Suprapubic skin (tissue), 4 donors: Measurements from ENCODE around the gene NAGA. TPM values are rescaled to one million over a fixed set of nuclear protein-coding genes. Genes with fewer than 3 reads are reported as not detected.
"Not testable (repeated sequence)": the region's sequence is repeated elsewhere in the genome, so short reads cannot be mapped to it uniquely, and the experiment has no call there.

Experiments used
- DNase-seq, 2 donors: peaks; one replicate each; pipeline ENCODE4 v3.0.0-alpha.2; 2019; ENCODE audit warnings: low spot score in 2 of 2
- H3K27ac ChIP-seq: fragments of 200-600 bp; sonication (generic); one replicate; pipeline ENCODE4 v1.5.1; 2019
- H3K27me3 ChIP-seq: fragments of 200-600 bp; sonication (generic); one replicate; pipeline ENCODE4 v1.5.1; 2019
- H3K36me3 ChIP-seq: fragments of 200-600 bp; sonication (generic); one replicate; pipeline ENCODE4 v1.5.1; 2019
- H3K4me1 ChIP-seq: fragments of 200-600 bp; sonication (generic); one replicate; pipeline ENCODE4 v1.5.1; 2019
- H3K4me3 ChIP-seq: fragments of 200-600 bp; sonication (generic); one replicate; pipeline ENCODE4 v1.5.1; 2019; ENCODE audit warnings: mild to moderate bottlenecking
- H3K9me3 ChIP-seq: fragments of 200-600 bp; sonication (generic); one replicate; pipeline ENCODE4 v1.5.1; 2019
- EP300 ChIP-seq: sonication (generic); formaldehyde crosslinking; IDR thresholded peaks from one replicate; pipeline ENCODE4 v1.6.1; 2017; ENCODE audit warnings: antibody characterized with exemption
- POLR2A ChIP-seq, 2 donors: fragments of 450-650 bp; IDR thresholded peaks; one replicate each; pipeline ENCODE4 v1.6.1; 2017; ENCODE audit warnings: antibody characterized with exemption in 2 of 2, mild to moderate bottlenecking in 2 of 2, moderate library complexity in 2 of 2
- POLR2AphosphoS5 ChIP-seq, 3 donors: sonication (generic); formaldehyde crosslinking; IDR thresholded peaks; one replicate each; pipeline ENCODE4 v1.6.1; 2017; ENCODE audit warnings: antibody characterized with exemption in 3 of 3
- WGBS: methylation state at CpG from one replicate; pipeline ENCODE4 v1.1.5; 2018; 5-methylcytosine and 5-hydroxymethylcytosine counted together
- total RNA-seq, 4 donors: library from RNA; depleted of rRNA; stranded (reverse); fragments of >200 nt; gene quantifications; one replicate each; pipeline ENCODE4 v1.1.0, GENCODE V29; 2016
- TF ChIP-seq, protein P1 (sequence below), 2 donors: fragments of 200-600 bp in 1 of 2; fragments of 450-650 bp in 1 of 2; sonication (generic) in 1 of 2; IDR thresholded peaks; one replicate each; pipeline ENCODE4 v1.5.1; 2016 to 2019; ENCODE audit warnings: antibody characterized with exemption in 2 of 2, mild to moderate bottlenecking in 1 of 2, moderate library complexity in 1 of 2

The NAGA gene
- total RNA-seq: 10 to 100 TPM; 20.9 to 25.9 (median 22.2) TPM

DNA sequence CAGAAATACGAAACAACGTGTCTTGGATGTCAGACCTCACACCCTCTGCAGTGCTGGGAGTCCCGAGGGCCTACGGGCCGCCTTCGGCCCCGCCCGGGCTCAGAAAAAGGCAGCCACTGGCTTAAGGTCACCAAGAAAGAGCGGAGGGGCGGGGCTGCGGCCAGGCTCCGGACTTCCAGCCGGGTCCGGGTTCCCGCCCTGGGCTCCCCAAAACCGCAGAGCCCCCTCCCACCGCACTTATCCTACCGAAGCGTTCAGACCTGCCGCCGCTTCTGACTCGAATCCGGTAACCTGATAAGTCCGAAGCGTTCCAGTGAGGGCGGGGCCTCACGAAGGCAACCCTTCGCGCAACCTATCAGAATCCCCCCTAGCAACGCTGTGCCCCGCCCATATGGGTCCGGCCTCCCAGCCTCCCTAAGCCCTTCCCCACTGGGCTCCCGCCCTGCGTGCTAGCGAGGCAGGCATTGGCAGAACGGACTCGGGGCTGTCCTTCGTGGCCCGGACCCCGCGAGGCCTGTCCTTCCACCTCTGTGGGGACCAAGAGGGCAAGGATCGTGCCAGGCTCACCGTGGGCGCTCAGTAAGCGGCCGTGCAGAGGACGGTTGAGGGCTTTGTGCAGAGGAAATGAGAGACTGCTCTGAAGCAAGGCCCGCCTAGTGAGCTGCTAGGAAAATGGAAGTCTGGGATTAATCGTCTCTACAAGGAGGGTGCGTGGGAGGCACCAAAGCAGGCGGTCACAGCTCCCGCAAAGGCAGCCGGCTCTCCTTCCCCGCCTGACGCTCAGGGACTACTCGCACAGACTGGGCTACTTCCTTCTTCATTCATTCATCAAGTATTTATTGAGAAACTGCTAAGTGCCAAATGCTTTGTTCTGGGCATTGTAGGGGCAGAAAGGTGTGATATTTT lies at the start of gene NAGA:
NAGA (minus strand) TSS at position 296 of the 906 bp plus-strand sequence. CDS start 515 bp downstream, outside the sequence.
- Histone ChIP-seq H3K9me3 (no peaks in the 10 kb centered on the region), H3K27me3 (no peaks in the 10 kb centered on the region), H3K4me3 (peak within 1 kb of the TSS; percentile 68), H3K27ac (peak within 1 kb of the TSS; percentile 84), H3K4me1 (peaks cover 42% of the 10 kb centered on the region), H3K36me3 (peaks cover 27% of the 10 kb centered on the region)
- TF ChIP-seq EP300: no peak
- peak in 2 of 3 donors; percentile 26 to 84 for TF ChIP-seq POLR2AphosphoS5 (IDR thresholded peaks at IDR 0.05)
- TF ChIP-seq POLR2A (IDR thresholded peaks at IDR 0.05): peak in 1 of 2 donors; percentile 45
- WGBS: 1% methylated on average over 38 of the region's 56 CpGs
- peak; percentile 98 to 99 for DNase-seq

DNA sequence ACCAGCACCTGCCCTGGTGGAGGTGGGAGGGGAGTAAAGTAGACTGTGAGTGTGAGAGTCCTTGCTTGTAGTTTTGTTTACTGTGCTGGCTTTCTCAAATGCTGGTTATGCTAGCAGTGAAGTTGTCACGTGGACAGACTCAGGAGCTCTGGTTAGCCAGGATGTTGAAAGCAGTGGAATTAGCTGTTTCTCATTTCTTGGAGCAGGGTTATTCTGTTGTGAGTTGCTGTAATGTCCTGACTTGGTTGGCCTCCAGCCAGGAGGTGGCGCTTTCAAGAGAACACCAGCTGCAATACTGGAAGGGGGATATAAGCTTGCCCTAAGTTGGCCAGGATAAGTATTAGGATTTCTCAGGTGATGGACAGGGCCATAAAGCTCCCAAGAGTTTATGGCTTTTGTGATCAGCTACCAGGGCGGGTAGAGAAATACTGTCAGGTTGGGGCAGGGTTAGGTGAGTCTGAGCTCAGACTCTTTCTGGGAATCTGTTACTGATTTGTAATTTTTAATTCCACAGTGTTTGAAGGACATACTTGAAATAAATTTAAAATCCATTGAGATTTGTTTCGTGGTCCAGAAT lies 46.3 kb upstream of the NAGA start:
- WGBS: 94% methylated on average over 4 of the region's 4 CpGs
- H3K36me3 ChIP-seq: no peaks in the 10 kb centered on the region
- no peaks in the 10 kb centered on the region for H3K4me1 ChIP-seq
- DNase-seq: no peak
- no peaks in the 10 kb centered on the region for H3K27me3 ChIP-seq
- no peaks in the 10 kb centered on the region for H3K9me3 ChIP-seq
- H3K27ac ChIP-seq: no peak overlapping the region
- H3K4me3 ChIP-seq: no peak overlapping the region
- TF ChIP-seq POLR2A (IDR thresholded peaks at IDR 0.05) (no peak), POLR2AphosphoS5 (IDR thresholded peaks at IDR 0.05) (no peak), EP300 (no peak)
- TF ChIP-seq, protein P1, sequence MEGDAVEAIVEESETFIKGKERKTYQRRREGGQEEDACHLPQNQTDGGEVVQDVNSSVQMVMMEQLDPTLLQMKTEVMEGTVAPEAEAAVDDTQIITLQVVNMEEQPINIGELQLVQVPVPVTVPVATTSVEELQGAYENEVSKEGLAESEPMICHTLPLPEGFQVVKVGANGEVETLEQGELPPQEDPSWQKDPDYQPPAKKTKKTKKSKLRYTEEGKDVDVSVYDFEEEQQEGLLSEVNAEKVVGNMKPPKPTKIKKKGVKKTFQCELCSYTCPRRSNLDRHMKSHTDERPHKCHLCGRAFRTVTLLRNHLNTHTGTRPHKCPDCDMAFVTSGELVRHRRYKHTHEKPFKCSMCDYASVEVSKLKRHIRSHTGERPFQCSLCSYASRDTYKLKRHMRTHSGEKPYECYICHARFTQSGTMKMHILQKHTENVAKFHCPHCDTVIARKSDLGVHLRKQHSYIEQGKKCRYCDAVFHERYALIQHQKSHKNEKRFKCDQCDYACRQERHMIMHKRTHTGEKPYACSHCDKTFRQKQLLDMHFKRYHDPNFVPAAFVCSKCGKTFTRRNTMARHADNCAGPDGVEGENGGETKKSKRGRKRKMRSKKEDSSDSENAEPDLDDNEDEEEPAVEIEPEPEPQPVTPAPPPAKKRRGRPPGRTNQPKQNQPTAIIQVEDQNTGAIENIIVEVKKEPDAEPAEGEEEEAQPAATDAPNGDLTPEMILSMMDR (IDR thresholded peaks at IDR 0.05): no peak

DNA sequence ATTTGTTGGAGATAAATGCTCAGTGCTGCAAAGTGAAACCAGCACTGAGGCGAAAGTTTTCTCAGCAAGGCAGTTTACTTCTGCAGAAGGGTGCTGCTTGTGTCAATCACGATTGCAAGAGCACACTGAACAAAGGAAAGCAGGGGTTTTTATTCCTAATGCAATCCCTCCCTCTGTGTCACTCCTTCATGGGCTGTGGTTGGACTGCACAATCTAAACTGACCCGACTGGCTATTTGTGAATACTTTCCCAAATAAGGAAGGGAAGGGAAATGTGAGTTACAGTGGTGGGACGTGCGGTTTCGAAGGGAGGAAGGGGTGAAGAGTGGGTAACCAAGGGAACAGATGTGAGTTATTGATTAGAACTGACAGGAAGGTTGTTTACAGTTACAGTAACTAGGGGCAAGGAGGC lies 44.8 kb upstream of the NAGA start:
- WGBS: 83% methylated on average over 6 of the region's 6 CpGs
- not testable (repeated sequence) for H3K4me1 ChIP-seq, DNase-seq, H3K27me3 ChIP-seq, H3K27ac ChIP-seq, H3K4me3 ChIP-seq, H3K36me3 ChIP-seq, H3K9me3 ChIP-seq

DNA sequence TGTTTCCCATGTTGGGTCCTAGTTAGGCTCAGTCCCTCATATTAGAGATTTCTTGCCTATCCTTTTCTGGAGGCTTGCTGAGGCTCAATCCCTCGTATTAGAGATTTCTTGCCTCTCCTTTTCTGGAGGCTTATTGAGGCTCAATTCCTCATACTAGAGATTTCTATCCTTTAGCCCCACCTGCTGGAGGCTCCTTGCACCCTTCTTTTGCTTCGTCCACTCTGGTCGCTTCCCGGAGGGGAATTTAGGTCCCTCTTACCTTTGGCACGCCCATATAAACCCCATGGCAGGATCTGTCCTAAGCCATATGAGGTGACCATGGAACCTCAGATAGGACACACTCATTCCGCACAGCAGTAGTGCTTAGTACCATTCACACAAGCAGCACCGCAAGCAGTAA lies 44.1 kb upstream of the NAGA start:
- H3K27ac ChIP-seq: no peak overlapping the region
- no peak overlapping the region for H3K4me3 ChIP-seq
- no peaks in the 10 kb centered on the region for H3K36me3 ChIP-seq
- DNase-seq: no peak
- H3K4me1 ChIP-seq: no peaks in the 10 kb centered on the region
- no peak for TF ChIP-seq POLR2AphosphoS5 (IDR thresholded peaks at IDR 0.05)
- 92% methylated on average over 7 of the region's 7 CpGs for WGBS
- H3K27me3 ChIP-seq: no peaks in the 10 kb centered on the region
- no peaks in the 10 kb centered on the region for H3K9me3 ChIP-seq

DNA sequence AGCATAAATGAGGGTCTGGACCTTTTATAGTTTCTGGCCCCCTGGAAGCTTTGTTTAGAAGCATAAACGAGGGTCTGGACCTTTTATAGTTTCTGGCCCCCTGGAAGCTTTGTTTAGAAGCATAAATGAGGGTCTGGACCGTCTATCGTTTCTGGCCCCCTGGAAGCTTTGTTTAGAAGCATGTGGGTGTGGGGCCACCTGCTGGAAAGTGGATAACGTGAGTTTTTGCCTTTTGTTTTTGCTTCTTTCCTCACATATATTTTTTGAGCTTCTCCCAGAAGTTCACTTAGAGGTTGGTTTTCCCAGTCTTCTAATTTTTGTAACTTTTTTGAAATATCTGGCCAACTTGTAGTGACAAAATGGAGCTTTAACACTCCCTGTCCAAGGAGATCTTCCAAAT lies 42.2 kb upstream of the NAGA start:
- not testable (repeated sequence) for H3K27me3 ChIP-seq, H3K27ac ChIP-seq, H3K9me3 ChIP-seq, H3K4me3 ChIP-seq, DNase-seq, H3K4me1 ChIP-seq, H3K36me3 ChIP-seq
- WGBS: 45% methylated on average over 4 of the region's 4 CpGs

DNA sequence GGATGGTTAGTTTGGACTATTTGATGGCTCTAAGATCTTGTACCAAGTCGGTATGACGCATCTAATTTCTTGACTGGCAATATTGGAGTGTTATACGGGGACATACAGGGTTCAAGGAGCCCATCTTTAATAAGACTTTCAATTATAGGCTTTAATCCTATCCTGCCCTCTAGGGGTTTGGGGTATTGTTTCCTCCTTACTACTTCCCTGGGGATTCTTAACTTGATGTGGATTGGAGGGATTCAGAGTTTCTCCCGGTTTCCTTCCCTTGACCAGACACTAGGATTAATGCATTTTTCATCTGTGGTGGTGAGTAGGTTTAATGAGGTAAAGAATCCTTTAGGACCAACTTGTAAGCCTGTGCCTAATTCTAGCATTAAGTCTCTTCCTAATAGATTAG lies 41.2 kb upstream of the NAGA start:
- no peaks in the 10 kb centered on the region for H3K27me3 ChIP-seq
- H3K36me3 ChIP-seq: no peaks in the 10 kb centered on the region
- no peak for DNase-seq
- TF ChIP-seq, protein P1 (IDR thresholded peaks at IDR 0.05): no peak
- TF ChIP-seq POLR2AphosphoS5 (IDR thresholded peaks at IDR 0.05) (no peak), EP300 (no peak), POLR2A (IDR thresholded peaks at IDR 0.05) (no peak)
- no peaks in the 10 kb centered on the region for H3K4me1 ChIP-seq
- H3K4me3 ChIP-seq: no peak overlapping the region
- 94% methylated on average over 4 of the region's 4 CpGs for WGBS
- no peaks in the 10 kb centered on the region for H3K9me3 ChIP-seq
- no peak overlapping the region for H3K27ac ChIP-seq

DNA sequence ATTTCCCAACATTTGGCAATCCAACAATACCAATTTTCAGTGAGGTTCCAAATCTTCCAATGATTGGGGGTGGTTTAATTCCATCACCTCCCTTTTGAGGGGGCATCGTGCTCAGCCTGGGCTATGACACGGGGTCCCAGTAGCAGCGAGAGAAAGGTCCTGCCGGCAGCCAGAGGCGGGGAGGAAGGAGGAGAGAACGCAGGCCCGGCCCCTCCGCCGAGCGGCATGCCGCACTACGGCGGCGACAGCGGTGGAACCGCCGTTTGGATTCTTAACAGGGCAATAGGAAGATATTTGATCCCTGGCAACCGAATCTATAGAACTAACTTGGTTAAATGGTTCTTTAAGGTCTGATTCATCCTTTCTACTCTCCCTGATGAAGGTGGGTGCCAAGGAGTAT lies 38.2 kb upstream of the NAGA start:
- Histone ChIP-seq H3K9me3 (peaks cover 12% of the 10 kb centered on the region), H3K4me3 (no peak overlapping the region), H3K4me1 (no peaks in the 10 kb centered on the region), H3K27me3 (no peaks in the 10 kb centered on the region), H3K27ac (no peak overlapping the region), H3K36me3 (no peaks in the 10 kb centered on the region)
- DNase-seq: no peak
- TF ChIP-seq EP300: no peak
- TF ChIP-seq POLR2AphosphoS5 (IDR thresholded peaks at IDR 0.05): no peak
- TF ChIP-seq POLR2A (IDR thresholded peaks at IDR 0.05): no peak
- TF ChIP-seq, protein P1 (IDR thresholded peaks at IDR 0.05): no peak
- 84% methylated on average over 18 of the region's 18 CpGs for WGBS

DNA sequence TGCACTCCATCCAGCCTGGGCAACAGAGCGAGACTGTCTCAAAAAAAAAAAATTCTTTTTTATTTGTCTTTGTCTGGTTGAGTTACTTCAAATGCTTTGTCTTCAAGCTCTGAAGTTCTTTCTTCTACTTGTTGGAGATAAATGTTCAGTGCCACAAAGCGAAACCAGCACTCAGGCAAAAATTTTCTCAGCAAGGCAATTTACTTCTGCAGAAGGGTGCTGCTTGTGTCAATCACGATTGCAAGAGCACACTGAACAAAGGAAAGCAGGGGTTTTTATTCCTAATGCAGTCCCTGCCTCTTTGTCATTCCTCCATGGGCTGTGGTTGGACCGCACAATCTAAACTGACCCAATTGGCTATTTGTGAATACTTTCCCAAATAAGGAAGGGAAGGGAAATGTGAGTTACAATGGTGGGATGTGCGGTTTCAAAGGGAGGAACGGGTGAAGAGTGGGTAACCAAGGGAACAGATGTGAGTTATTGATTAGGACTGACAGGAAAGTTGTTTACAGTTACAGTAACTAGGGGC lies 33.8 kb upstream of the NAGA start:
- WGBS: 97% methylated on average over 6 of the region's 6 CpGs
- H3K4me1 ChIP-seq: not testable (repeated sequence)
- H3K9me3 ChIP-seq: peaks cover 26% of the 10 kb centered on the region

More for the DNA sequence above, 33.8 kb upstream of the NAGA start:
- H3K27ac ChIP-seq, H3K27me3 ChIP-seq, H3K4me3 ChIP-seq, H3K36me3 ChIP-seq, DNase-seq: not testable (repeated sequence)
